GM13976 (cell line): ENCODE measurements around the gene ATP6V0E1.
A peak's percentile ranks its signal among the peaks of the same experiment; 100 is the strongest.

Source experiments
- DNase-seq: peaks from one replicate; pipeline ENCODE4 v3.0.0; 2012; ENCODE audit warnings: low spot score
- in situ Hi-C: fragments of 300-500 bp; cut with MboI; formaldehyde crosslinking; loops from one replicate; pipeline ENCODE4 v1.12.0; 2022; ENCODE audit warnings: low sequenced_read_pairs, mixed read lengths, inconsistent platforms; ENCODE audit not compliant: unreplicated experiment
- TF ChIP-seq, protein P1 (sequence below): IDR thresholded peaks from 2 replicates; pipeline ENCODE4 v1.5.1; 2012; ENCODE audit warnings: borderline replicate concordance, mild to moderate bottlenecking; ENCODE audit not compliant: insufficient read depth; ENCODE audit errors: extremely low read depth, missing control alignments, control extremely low read depth

The ATP6V0E1 gene

DNA sequence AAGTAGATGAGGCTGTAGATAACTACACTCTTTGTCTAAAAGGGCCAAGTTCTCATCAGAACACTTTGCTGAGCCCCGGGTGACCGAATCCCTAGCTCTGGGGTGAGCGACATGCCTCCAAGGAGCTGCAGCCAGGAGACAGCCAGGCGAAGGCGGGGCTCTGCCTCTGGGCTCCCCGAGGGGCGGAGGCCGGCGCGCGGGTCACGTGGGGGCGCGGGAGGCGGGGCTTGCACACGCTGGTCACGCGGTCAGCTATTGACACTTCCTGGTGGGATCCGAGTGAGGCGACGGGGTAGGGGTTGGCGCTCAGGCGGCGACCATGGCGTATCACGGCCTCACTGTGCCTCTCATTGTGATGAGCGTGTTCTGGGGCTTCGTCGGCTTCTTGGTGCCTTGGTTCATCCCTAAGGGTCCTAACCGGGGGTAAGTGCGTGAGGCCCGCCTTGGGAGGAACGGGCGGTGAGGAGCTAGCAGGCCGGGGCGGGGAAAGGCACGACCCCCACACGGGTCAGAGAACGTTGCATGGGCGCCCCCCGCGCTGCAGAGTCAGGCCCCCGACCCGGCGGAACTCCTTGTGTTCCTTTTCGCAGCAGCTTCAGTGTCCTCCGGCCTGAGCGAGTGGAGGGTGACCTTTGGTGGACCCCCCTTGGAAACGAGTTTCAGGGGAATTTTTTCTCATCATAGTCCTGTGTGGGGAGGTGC lies at the start of gene ATP6V0E1:
TSS of gene ATP6V0E1 (plus strand) at position 230 of the 702 bp plus-strand sequence. CDS start at position 320, 90 bp downstream.
- peak; percentile 96 for DNase-seq
- in situ Hi-C loops = loop anchor here (10.0 kb wide), 1 partner anchor 161 kb away; the partner anchor contains the start of gene BNIP1
- TF ChIP-seq, protein P1, sequence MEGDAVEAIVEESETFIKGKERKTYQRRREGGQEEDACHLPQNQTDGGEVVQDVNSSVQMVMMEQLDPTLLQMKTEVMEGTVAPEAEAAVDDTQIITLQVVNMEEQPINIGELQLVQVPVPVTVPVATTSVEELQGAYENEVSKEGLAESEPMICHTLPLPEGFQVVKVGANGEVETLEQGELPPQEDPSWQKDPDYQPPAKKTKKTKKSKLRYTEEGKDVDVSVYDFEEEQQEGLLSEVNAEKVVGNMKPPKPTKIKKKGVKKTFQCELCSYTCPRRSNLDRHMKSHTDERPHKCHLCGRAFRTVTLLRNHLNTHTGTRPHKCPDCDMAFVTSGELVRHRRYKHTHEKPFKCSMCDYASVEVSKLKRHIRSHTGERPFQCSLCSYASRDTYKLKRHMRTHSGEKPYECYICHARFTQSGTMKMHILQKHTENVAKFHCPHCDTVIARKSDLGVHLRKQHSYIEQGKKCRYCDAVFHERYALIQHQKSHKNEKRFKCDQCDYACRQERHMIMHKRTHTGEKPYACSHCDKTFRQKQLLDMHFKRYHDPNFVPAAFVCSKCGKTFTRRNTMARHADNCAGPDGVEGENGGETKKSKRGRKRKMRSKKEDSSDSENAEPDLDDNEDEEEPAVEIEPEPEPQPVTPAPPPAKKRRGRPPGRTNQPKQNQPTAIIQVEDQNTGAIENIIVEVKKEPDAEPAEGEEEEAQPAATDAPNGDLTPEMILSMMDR = no peak

DNA sequence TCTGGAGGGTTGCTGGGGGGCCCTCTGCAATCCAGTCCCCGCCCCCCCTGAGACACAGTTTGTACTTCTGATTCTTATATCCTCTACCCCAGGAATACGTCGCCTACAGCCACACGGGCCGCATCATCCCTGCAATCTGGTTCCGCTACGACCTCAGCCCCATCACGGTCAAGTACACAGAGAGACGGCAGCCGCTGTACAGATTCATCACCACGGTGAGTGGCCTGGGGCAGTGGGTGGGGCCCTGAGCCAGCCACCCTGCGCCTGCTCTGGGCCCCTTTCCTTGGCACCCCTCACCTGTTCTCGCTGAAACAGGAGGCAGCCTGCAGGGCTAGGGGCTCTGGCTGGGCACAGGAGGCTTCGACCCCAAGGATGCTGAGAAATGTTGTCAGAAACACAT lies 48.5 kb upstream of the ATP6V0E1 start:
- DNase-seq = no peak
- in situ Hi-C loops = no loop called here
- TF ChIP-seq, protein P1 = no peak

DNA sequence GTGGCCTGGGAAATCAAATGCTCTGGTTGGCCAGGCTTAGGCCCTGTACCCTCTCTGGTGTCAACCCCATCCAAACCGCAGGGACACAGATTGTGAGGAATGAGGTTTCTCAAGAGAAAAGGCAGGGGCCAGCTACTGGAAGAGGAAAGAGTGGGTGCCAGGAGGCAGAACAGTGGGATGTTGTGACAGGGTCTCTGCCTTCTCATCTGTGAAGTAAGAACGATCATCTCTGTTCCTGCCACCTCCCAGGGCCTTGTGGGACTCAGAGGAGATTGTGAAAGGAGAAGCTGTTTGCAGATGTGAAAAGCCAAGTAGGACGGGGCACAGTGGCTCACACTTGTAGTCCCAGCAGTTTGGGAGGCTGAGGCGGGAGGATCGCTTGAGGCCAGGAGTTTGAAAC lies 47.2 kb upstream of the ATP6V0E1 start:
- TF ChIP-seq, protein P1 = no peak
- in situ Hi-C loops = no loop called here
- DNase-seq = no peak

DNA sequence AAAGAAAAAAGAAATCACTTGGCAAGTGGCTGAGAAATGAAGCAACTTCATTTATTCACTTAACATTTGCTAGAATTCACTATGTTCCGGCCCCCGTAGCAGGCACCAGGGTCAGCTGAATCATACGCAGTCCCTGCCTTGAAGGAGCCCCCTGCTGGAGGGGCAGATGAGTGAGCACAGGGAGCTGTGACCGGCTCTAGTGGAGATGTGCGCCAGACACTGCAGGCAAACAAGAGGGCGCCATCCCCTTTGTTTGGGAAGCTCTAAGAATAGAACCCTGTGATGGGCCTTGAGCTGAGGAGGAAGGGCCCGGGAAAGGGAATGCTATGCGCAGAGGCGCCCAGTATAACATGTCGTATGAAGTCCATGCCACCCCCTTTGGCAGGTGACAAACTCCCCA lies 44.5 kb upstream of the ATP6V0E1 start:
- DNase-seq = no peak
- TF ChIP-seq, protein P1 = no peak
- in situ Hi-C loops = no loop called here

DNA sequence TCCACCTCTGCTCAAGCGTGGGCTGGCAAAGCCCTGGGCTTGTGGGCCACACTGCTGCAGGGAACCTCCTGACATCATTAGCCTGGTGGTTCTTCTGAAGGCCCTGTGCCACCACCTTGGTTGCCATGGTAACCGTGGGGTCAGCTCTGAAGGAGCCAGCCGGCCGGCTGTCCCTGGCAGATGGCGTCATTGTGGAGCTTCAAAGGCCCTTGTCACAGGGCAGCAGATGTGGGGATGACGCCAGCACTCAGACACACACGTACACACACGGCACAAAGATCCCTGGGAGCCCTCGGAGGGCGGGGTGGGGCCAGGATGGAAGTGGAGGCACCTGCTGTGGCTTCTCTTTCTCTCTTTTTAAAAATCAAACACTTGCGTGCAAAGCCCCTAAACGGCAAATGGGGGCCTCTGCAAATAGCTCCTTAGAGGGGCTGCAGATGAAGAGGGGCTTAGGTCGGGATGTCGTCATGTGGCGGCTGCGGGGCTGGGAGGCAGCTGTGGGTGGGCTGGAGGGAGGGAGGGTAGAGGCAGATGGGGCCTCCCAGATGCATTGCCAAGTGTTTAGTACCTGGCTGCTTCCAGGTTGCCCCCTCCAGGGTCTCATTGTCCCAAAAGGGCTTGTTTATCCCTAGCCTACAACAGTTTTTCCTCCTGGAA lies 43.8 kb upstream of the ATP6V0E1 start:
- in situ Hi-C loops = no loop called here
- TF ChIP-seq, protein P1 = no peak
- no peak for DNase-seq

DNA sequence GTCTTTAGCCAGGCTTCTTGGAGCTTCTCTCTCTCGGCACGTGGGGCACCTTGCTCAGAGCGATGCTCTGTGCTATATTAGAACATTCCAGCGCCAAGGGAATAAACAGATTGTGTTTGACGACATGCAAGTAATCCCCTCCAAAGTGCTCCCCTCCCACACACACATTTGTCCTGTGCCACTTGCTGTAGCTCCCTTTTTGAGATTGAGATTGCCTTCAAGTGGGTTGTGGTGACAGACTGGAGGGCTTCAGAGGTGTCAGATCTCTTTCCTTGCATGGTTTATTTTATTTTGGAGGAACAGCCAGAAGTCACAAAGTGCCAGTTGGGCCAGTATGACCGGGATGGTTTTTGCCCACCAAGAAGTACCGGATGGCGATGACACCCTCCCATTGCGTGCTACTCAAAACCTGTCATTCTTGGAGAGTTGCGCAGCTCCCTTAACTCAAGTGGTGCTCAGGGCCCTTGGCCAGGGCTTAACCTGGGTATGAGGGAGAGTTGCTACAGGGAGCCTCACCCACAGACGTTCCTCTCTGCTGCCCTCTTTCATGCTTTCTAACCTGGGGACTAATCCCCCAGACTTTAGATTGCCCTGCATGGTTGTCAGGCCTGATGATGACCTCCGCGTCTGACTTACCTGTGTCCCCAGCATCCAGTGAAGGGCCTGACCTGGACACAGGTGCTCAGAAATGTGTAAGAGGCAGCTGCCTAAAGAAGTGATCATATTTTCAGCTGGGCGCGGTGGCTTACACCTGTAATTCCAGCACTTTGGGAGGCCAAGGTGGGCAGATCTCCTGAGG lies 43.1 kb upstream of the ATP6V0E1 start:
- in situ Hi-C loops = no loop called here
- TF ChIP-seq, protein P1 = no peak
- DNase-seq = no peak
